OCI-LY7 (cell line): ENCODE data around the gene TMEM139. TPM values are rescaled to one million over a fixed set of nuclear protein-coding genes. Genes with fewer than 3 reads are reported as not detected.

Experiments used
- BruUV-seq: library from RNA; stranded (reverse); fragments of 400-500 nt; replicated peaks from 2 replicates; lab custom pipeline; 2021; lab: Mats Ljungman, UMichigan
- CTCF ChIA-PET: fragments of 300-600 bp; sonication (Branson Sonifier 250); formaldehyde crosslinking; loops from one replicate; lab custom pipeline; 2022; ENCODE audit warnings: antibody characterized with exemption; ENCODE audit not compliant: unreplicated experiment; lab: Charles Lee
- POLR2A ChIA-PET: fragments of 300-600 bp; sonication (Branson Sonifier 250); formaldehyde crosslinking; loops from one replicate; lab custom pipeline; 2022; ENCODE audit warnings: antibody characterized with exemption; lab: Charles Lee
- DNase-seq: peaks from one replicate; pipeline ENCODE4 v3.0.0-alpha.2; 2015; ENCODE audit warnings: low spot score
- H2AFZ ChIP-seq: fragments of 200-600 bp; sonication (generic), shearing (Covaris generic); 2 replicates; pipeline ENCODE4 v1.6.1; 2014; ENCODE audit warnings: mild to moderate bottlenecking, antibody characterized with exemption, low read length, moderate library complexity
- H3K27ac ChIP-seq: fragments of 200-600 bp; sonication (generic); 2 replicates; pipeline ENCODE4 v1.5.1; 2014; ENCODE audit warnings: mixed run types, low read depth, mild to moderate bottlenecking, moderate library complexity, low read length, inconsistent platforms; ENCODE audit not compliant: poor library complexity, severe bottlenecking
- H3K36me3 ChIP-seq: fragments of 200-600 bp; sonication (generic); 2 replicates; pipeline ENCODE4 v1.6.1; 2014; ENCODE audit warnings: mild to moderate bottlenecking, antibody characterized with exemption, low read length, moderate library complexity, mixed read lengths; ENCODE audit not compliant: insufficient read depth
- H3K4me1 ChIP-seq: fragments of 200-600 bp; sonication (generic); 2 replicates; pipeline ENCODE4 v1.5.1; 2014; ENCODE audit warnings: mild to moderate bottlenecking, low read length; ENCODE audit not compliant: insufficient read depth, poor library complexity, severe bottlenecking
- H3K4me2 ChIP-seq: fragments of 200-600 bp; sonication (generic); 2 replicates; pipeline ENCODE4 v1.6.1; 2014; ENCODE audit warnings: mild to moderate bottlenecking, low read length
- H3K4me3 ChIP-seq: fragments of 200-600 bp; sonication (generic); 2 replicates; pipeline ENCODE4 v1.5.1; 2014; ENCODE audit warnings: mild to moderate bottlenecking, low read depth, low read length; ENCODE audit not compliant: poor library complexity, severe bottlenecking
- H3K79me2 ChIP-seq: fragments of 200-600 bp; sonication (generic); 2 replicates; pipeline ENCODE4 v1.6.1; 2016; ENCODE audit warnings: low read depth, mild to moderate bottlenecking, low read length, moderate library complexity, mixed read lengths; ENCODE audit not compliant: insufficient read depth
- H3K9me2 ChIP-seq: fragments of 200-600 bp; sonication (generic); 2 replicates; pipeline ENCODE4 v1.6.1; 2016; ENCODE audit warnings: mild to moderate bottlenecking, low read length, mixed read lengths; ENCODE audit not compliant: insufficient read depth
- H3K9me3 ChIP-seq: fragments of 200-600 bp; sonication (generic); 2 replicates; pipeline ENCODE4 v1.6.1; 2014; ENCODE audit warnings: mild to moderate bottlenecking, mixed run types, low read length, mixed read lengths
- H4K20me1 ChIP-seq: fragments of 200-600 bp; sonication (generic); 2 replicates; pipeline ENCODE4 v1.6.1; 2014; ENCODE audit warnings: mild to moderate bottlenecking, antibody characterized with exemption, low read length, moderate library complexity, mixed read lengths; ENCODE audit not compliant: insufficient read depth
- CTCF ChIP-seq: fragments of 200-600 bp; sonication (generic); conservative IDR thresholded peaks from 2 replicates; pipeline ENCODE4 v1.5.1; 2014; ENCODE audit warnings: mild to moderate bottlenecking, antibody characterized with exemption, low read length, moderate library complexity, mixed read lengths
- EZH2phosphoT487 ChIP-seq: fragments of 200-600 bp; sonication (generic); IDR thresholded peaks from 2 replicates; pipeline ENCODE4 v1.6.1; 2018; ENCODE audit warnings: low read depth, borderline replicate concordance, mild to moderate bottlenecking, mixed run types, antibody characterized with exemption, low read length, moderate library complexity, mixed read lengths
- intact Hi-C: fragments of 100-400 bp; cut with micrococcal nuclease; formaldehyde crosslinking; loops from one replicate; pipeline ENCODE4 v1.10.0; 2022; ENCODE audit not compliant: unreplicated experiment
- total RNA-seq, 2 experiments: library from RNA; depleted of rRNA in 1 of 2; stranded (reverse); fragments of >200 nt in 1 of 2; shearing (Covaris generic) in 1 of 2; gene quantifications; 2 replicates each; pipeline ENCODE4 v1.2.3, GENCODE V29; 2014 to 2022

Gene TMEM139
- total RNA-seq, 2 experiments from 2014 or later = 0.46 TPM; not detected in 1

GRCh38 chr7:143242306-143242705, 42.5 kb upstream of the TMEM139 start:
- H3K4me1 ChIP-seq = no peaks in the 10 kb centered on the region
- no peaks in the 10 kb centered on the region for H4K20me1 ChIP-seq
- intact Hi-C loops = no loop called here
- H3K27ac ChIP-seq = no peak overlapping the region
- H3K36me3 ChIP-seq = no peaks in the 10 kb centered on the region
- ChIA-PET POLR2A (interaction anchor here (0.6 to 0.7 kb wide), 2 partner anchors 135 to 638 kb away, joined by 3 read pairs; no protein-coding TSS in a partner anchor), CTCF (no interaction called here)
- H3K4me2 ChIP-seq = no peak overlapping the region
- no TSS peak for BruUV-seq
- H2AFZ ChIP-seq = no peak overlapping the region
- no peaks in the 10 kb centered on the region for H3K9me3 ChIP-seq
- no peaks in the 10 kb centered on the region for H3K9me2 ChIP-seq
- TF ChIP-seq CTCF (no peak), EZH2phosphoT487 (no peak)
- no peak overlapping the region for H3K4me3 ChIP-seq
- DNase-seq = no peak
- H3K79me2 ChIP-seq = no peaks in the 10 kb centered on the region

- H3K9me2 ChIP-seq = no peaks in the 10 kb centered on the region
- intact Hi-C loops = no loop called here
- H3K4me2 ChIP-seq = no peak overlapping the region
- H4K20me1 ChIP-seq = no peaks in the 10 kb centered on the region
- no peaks in the 10 kb centered on the region for H3K36me3 ChIP-seq
- no peak for DNase-seq
- no peak overlapping the region for H2AFZ ChIP-seq
- no peak overlapping the region for H3K4me3 ChIP-seq
- no peaks in the 10 kb centered on the region for H3K79me2 ChIP-seq
- no peak overlapping the region for H3K27ac ChIP-seq
- no TSS peak for BruUV-seq
- TF ChIP-seq EZH2phosphoT487 = no peak
- no peak for TF ChIP-seq CTCF
- no peaks in the 10 kb centered on the region for H3K4me1 ChIP-seq
- ChIA-PET CTCF (no interaction called here), POLR2A (interaction anchor here (0.6 to 0.7 kb wide), 3 partner anchors 74 to 638 kb away, joined by 3 read pairs; no protein-coding TSS in a partner anchor)
- H3K9me3 ChIP-seq = no peaks in the 10 kb centered on the region
Measured at GRCh38 chr7:143243111-143243510, 41.6 kb upstream of the TMEM139 start.

GRCh38 chr7:143243614-143244013, 41.1 kb upstream of the TMEM139 start:
- CTCF ChIA-PET = no interaction called here
- BruUV-seq = no TSS peak
- Histone ChIP-seq H3K79me2 (no peaks in the 10 kb centered on the region), H2AFZ (no peak overlapping the region), H3K4me2 (no peak overlapping the region), H4K20me1 (no peaks in the 10 kb centered on the region), H3K27ac (no peak overlapping the region), H3K4me1 (no peaks in the 10 kb centered on the region), H3K9me2 (no peaks in the 10 kb centered on the region), H3K9me3 (no peaks in the 10 kb centered on the region), H3K36me3 (no peaks in the 10 kb centered on the region), H3K4me3 (no peak overlapping the region)
- POLR2A ChIA-PET = interaction anchor here (0.7 kb wide), 1 partner anchor 73 kb away, joined by 3 read pairs; no protein-coding TSS in a partner anchor
- intact Hi-C loops = no loop called here
- TF ChIP-seq EZH2phosphoT487 = no peak
- no peak for TF ChIP-seq CTCF
- no peak for DNase-seq
